ENCODE measurements around the gene DNAJB2.
"Not testable (repeated sequence)": the region's sequence is repeated elsewhere in the genome, so short reads cannot be mapped to it uniquely, and the experiment has no call there.

DNAJB2 gene

GRCh38 chr2:219273937-219274336 lies 5.2 kb upstream of the DNAJB2 start:
- no peaks in the 10 kb centered on the region for H3K27me3 Mint-ChIP-seq
- H3K9me3 Mint-ChIP-seq: no peaks in the 10 kb centered on the region
- no peaks in the 10 kb centered on the region for H3K36me3 Mint-ChIP-seq
- no peak overlapping the region for H3K4me3 Mint-ChIP-seq
- no peak overlapping the region for H3K27ac Mint-ChIP-seq
- H3K4me1 Mint-ChIP-seq: peaks cover 20% of the 10 kb centered on the region

DNA sequence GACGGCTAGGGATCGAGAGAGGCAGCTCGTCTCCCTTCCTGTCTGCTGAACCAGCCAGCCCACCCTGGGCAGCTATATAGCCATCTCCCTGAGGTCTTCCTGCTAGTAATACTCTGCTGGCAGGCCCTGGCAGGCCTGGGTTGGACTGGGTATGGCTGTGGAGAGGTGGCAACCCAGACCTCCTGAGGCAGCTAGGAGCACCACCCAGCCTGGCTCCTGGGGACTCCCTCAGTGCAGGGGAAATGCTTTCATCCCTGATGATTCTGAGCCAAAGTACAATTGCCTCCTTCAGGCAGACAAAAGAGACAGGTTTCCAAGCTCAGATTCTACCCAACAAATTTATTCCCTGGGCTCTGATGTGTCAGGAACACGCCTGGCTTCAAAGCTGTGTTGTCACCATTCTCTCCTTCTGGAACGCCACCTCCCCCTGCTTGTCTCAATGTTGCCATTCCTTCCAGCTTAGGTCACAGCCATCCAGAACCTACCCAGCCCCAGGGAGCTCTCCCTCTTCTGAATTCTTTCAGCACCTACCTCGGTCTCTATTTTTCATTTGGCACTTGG lies 4.7 kb upstream of the DNAJB2 start:
- no peak overlapping the region for H3K4me3 Mint-ChIP-seq
- H3K4me1 Mint-ChIP-seq: peaks cover 22% of the 10 kb centered on the region

GRCh38 chr2:219277703-219278654 lies 1.2 kb upstream of the DNAJB2 start:
- Mint-ChIP-seq H3K4me1 (peaks cover 45% of the 10 kb centered on the region), H3K27ac (peak overlapping the region; percentile 89), H3K36me3 (peaks cover 2% of the 10 kb centered on the region), H3K9me3 (no peaks in the 10 kb centered on the region), H3K27me3 (no peaks in the 10 kb centered on the region), H3K4me3 (peak overlapping the region; percentile 86)

More for the DNA sequence above, 4.7 kb upstream of the DNAJB2 start:
- Mint-ChIP-seq H3K27ac (no peak overlapping the region), H3K27me3 (no peaks in the 10 kb centered on the region), H3K36me3 (no peaks in the 10 kb centered on the region), H3K9me3 (no peaks in the 10 kb centered on the region)

DNA sequence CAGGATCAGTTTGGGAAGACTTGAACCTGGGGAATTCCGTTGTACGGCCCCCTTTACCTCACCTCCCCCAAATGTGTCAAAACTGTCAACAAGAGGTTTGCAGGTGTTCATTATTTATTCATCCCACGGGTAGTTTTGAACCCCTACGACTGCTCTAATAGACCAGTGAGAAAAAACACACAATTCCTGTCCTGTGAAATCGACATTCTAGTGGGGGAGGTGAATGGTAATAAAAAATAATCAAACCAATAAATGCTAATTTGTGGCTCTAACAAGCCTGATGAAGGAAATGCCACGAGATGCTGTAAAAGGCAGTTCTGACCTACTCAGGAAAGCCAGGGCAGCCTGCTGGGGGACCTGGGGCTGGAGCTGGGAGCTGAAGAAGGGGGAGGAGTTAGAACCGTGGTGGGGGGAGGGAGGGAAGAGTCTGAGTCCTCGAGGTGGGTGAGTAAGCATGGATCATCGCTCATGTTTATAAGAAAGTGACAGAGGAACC lies 463 bp upstream of the DNAJB2 start:
- H3K9me3 Mint-ChIP-seq: no peaks in the 10 kb centered on the region
- H3K36me3 Mint-ChIP-seq: peaks cover 4% of the 10 kb centered on the region
- H3K27ac Mint-ChIP-seq: peak overlapping the region; percentile 96
- peaks cover 48% of the 10 kb centered on the region for H3K4me1 Mint-ChIP-seq
- H3K27me3 Mint-ChIP-seq: no peaks in the 10 kb centered on the region
- peak overlapping the region; percentile 86 for H3K4me3 Mint-ChIP-seq

DNA sequence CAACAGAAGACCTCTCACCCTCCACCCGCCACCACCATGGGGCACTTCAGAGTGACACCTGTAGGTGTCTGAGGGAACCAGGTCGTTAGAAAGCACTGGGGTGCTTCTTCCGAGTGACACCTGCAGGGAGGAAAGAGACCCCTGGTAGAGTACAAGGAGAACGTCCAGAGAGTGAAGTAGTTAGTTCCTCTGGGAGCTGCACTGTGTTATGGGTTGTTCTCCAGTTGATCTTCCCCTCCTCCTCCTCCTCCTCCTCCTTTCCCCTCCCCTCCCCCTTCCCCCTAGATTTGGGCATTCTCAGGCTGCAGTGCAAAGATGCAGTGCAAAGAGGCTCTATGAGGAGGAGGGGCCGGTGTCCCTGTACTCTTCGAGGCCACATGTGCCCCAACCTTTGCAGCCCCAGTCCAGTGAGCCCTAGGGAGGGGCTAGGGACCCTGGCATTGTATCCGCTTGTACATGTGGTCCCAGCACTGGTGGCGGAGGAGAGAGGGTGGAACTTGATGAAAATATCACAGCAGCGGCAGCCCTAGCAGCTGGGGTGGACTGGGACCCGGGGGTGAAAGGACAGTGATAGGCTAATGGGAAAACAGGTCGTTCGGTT lies 850 bp downstream of the DNAJB2 start:
- Mint-ChIP-seq H3K4me1 (peaks cover 48% of the 10 kb centered on the region), H3K27ac (peak overlapping the region; percentile 91), H3K27me3 (no peaks in the 10 kb centered on the region), H3K9me3 (no peaks in the 10 kb centered on the region), H3K4me3 (peak overlapping the region; percentile 92), H3K36me3 (peaks cover 6% of the 10 kb centered on the region)

GRCh38 chr2:219280651-219281050 lies 1.5 kb downstream of the DNAJB2 start:
- no peaks in the 10 kb centered on the region for H3K9me3 Mint-ChIP-seq
- no peak overlapping the region for H3K27ac Mint-ChIP-seq
- peak overlapping the region; percentile 92 for H3K4me3 Mint-ChIP-seq
- H3K36me3 Mint-ChIP-seq: peaks cover 6% of the 10 kb centered on the region
- no peaks in the 10 kb centered on the region for H3K27me3 Mint-ChIP-seq
- peaks cover 51% of the 10 kb centered on the region for H3K4me1 Mint-ChIP-seq

DNA sequence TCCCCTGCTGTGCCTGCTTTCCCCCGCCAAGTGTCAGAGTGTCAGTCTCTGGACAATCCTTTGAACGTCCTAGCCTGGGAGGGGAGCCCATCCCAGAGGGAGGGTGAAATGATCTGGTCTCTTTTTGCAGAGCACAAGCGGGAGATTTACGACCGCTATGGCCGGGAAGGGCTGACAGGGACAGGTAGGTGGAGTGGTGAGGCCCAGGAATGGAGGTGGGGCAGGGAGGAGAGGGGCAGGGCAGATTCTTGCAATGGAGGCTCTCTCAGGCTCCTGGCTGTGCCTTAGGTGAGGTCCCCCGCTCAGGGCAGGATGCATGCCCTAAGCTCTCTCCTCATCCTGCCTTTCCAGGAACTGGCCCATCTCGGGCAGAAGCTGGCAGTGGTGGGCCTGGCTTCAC lies 2.4 kb downstream of the DNAJB2 start:
- Mint-ChIP-seq H3K4me1 (peaks cover 51% of the 10 kb centered on the region), H3K27me3 (no peaks in the 10 kb centered on the region), H3K9me3 (no peaks in the 10 kb centered on the region), H3K36me3 (peaks cover 6% of the 10 kb centered on the region), H3K27ac (no peak overlapping the region), H3K4me3 (no peak overlapping the region)

- H3K4me3 Mint-ChIP-seq: no peak overlapping the region
- H3K4me1 Mint-ChIP-seq: peaks cover 46% of the 10 kb centered on the region
- H3K9me3 Mint-ChIP-seq: no peaks in the 10 kb centered on the region
Observed at GRCh38 chr2:219282375-219282774, 3.2 kb downstream of the DNAJB2 start.

DNA sequence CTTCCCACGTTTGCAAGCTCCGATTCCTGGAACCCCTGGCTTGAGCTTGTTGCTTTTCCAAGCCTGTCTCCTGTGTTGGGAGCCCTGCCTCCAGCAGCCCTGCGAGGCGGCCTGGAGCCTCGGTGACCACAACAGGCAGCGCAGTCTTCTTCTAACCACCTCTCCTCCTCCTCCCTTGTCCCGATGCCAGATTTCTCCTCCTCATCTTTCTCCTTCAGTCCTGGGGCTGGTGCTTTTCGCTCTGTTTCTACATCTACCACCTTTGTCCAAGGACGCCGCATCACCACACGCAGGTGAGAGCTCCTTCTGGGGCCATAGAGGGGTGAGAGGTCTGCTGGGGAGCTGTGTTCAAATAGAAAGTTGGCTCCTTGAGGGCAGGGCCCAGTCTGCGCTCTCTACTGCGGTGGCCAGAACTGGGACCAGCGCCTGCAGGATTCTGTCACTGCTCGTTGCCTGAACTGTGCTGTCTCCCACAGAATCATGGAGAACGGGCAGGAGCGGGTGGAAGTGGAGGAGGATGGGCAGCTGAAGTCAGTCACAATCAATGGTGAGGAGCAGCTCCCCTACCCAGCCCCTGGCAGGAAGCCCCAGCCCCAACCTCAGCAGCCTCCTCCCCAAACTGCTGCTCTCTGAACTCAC lies 3.9 kb downstream of the DNAJB2 start:
- peaks cover 40% of the 10 kb centered on the region for H3K4me1 Mint-ChIP-seq

More at GRCh38 chr2:219282375-219282774, 3.2 kb downstream of the DNAJB2 start:
- Mint-ChIP-seq H3K36me3 (peaks cover 6% of the 10 kb centered on the region), H3K27ac (no peak overlapping the region), H3K27me3 (no peaks in the 10 kb centered on the region)

GRCh38 chr2:219284501-219285372 lies 5.6 kb downstream of the DNAJB2 start:
- Mint-ChIP-seq H3K27me3 (no peaks in the 10 kb centered on the region), H3K27ac (no peak overlapping the region), H3K36me3 (peaks cover 6% of the 10 kb centered on the region)

More for the DNA sequence above, 3.9 kb downstream of the DNAJB2 start:
- H3K36me3 Mint-ChIP-seq: peaks cover 6% of the 10 kb centered on the region
- peak overlapping the region; percentile 86 for H3K27ac Mint-ChIP-seq
- H3K27me3 Mint-ChIP-seq: no peaks in the 10 kb centered on the region
- H3K4me3 Mint-ChIP-seq: no peak overlapping the region
- no peaks in the 10 kb centered on the region for H3K9me3 Mint-ChIP-seq

GRCh38 chr2:219285373-219285735 lies 6.2 kb downstream of the DNAJB2 start:
- H3K36me3 Mint-ChIP-seq: peaks cover 6% of the 10 kb centered on the region
- H3K4me1 Mint-ChIP-seq: peaks cover 21% of the 10 kb centered on the region
- H3K27ac Mint-ChIP-seq: peak overlapping the region; percentile 62
- no peaks in the 10 kb centered on the region for H3K9me3 Mint-ChIP-seq
- H3K4me3 Mint-ChIP-seq: no peak overlapping the region
- H3K27me3 Mint-ChIP-seq: no peaks in the 10 kb centered on the region

More at GRCh38 chr2:219284501-219285372, 5.6 kb downstream of the DNAJB2 start:
- H3K4me3 Mint-ChIP-seq: no peak overlapping the region
- H3K9me3 Mint-ChIP-seq: no peaks in the 10 kb centered on the region
- H3K4me1 Mint-ChIP-seq: peaks cover 27% of the 10 kb centered on the region

DNA sequence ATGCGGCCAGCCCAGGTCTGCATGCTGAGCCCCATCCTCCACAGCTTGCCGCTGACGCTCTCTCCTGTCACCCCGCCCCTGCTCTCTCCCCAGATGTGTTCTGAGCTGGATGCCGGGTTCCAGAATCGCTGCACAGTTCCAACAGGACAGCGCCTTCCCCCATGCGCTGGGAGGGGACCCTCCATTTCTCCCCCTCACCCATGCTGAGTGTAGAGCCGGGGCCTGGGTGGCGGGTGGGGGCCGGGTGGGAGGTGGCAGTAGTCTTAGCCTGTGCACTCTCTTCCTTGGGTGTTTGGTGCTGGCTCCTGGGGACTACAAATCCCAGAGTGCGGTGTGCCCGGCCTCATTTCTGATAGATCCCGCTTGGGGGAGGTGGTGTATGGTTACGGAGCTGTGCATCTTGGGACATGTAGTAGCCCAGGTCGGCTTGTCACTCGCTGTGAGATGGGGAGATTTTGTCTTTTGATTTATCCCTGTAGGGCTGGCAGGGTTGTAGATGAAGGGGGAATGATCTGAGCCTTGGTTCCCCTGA lies 6.8 kb downstream of the DNAJB2 start:
- H3K36me3 Mint-ChIP-seq: peaks cover 6% of the 10 kb centered on the region
- peaks cover 15% of the 10 kb centered on the region for H3K4me1 Mint-ChIP-seq
- H3K27me3 Mint-ChIP-seq: no peaks in the 10 kb centered on the region
- H3K4me3 Mint-ChIP-seq: no peak overlapping the region
- no peak overlapping the region for H3K27ac Mint-ChIP-seq
- H3K9me3 Mint-ChIP-seq: no peaks in the 10 kb centered on the region

GRCh38 chr2:219286436-219287115 lies 7.4 kb downstream of the DNAJB2 start:
- Mint-ChIP-seq H3K9me3 (no peaks in the 10 kb centered on the region), H3K27me3 (no peaks in the 10 kb centered on the region), H3K36me3 (peaks cover 6% of the 10 kb centered on the region), H3K27ac (no peak overlapping the region), H3K4me1 (peaks cover 9% of the 10 kb centered on the region), H3K4me3 (no peak overlapping the region)

DNA sequence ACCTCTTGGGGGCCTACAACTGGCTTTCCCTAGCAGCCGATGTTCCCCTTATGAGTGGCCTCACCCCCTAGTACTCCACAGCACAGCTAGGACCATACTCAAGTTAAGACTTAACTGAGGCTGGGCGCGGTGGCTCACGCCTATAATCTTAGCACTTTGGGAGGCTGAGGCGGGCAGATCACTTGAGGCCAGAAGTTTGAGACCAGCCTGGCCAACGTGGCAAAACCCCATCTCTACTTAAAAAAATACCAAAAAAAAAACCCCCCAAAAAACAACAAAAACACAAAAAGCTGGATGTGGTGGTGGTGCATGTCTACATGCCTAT lies 7.9 kb downstream of the DNAJB2 start:
- H3K27me3 Mint-ChIP-seq, H3K4me1 Mint-ChIP-seq, H3K36me3 Mint-ChIP-seq, H3K27ac Mint-ChIP-seq, H3K4me3 Mint-ChIP-seq, H3K9me3 Mint-ChIP-seq: not testable (repeated sequence)
